RWPE1 (cell line): ENCODE measurements around the gene TENM4.

Experiments
- CTCF ChIA-PET: fragments of 350-600 bp; sonication (Branson Sonifier 250); formaldehyde crosslinking; extraction: SDS; loops from one replicate; lab custom pipeline; 2021; lab: Yijun Ruan, JAX
- POLR2A ChIA-PET: fragments of 400-600 bp; formaldehyde crosslinking; extraction: SDS; loops from one replicate; lab custom pipeline; 2020; ENCODE audit warnings: antibody characterized with exemption; ENCODE audit not compliant: low non-redundant PET; lab: Yijun Ruan, JAX
- DNase-seq: peaks from one replicate; pipeline ENCODE4 v3.0.0; 2012; ENCODE audit warnings: low spot score
- H3K27ac ChIP-seq: fragments of 450-650 bp; 2 replicates; pipeline ENCODE4 v1.5.1; 2017
- TF ChIP-seq, protein P1 (sequence below): fragments of 450-650 bp; conservative IDR thresholded peaks from 2 replicates; pipeline ENCODE4 v1.5.1; 2017; ENCODE audit warnings: low read depth, mild to moderate bottlenecking

TENM4 gene

DNA sequence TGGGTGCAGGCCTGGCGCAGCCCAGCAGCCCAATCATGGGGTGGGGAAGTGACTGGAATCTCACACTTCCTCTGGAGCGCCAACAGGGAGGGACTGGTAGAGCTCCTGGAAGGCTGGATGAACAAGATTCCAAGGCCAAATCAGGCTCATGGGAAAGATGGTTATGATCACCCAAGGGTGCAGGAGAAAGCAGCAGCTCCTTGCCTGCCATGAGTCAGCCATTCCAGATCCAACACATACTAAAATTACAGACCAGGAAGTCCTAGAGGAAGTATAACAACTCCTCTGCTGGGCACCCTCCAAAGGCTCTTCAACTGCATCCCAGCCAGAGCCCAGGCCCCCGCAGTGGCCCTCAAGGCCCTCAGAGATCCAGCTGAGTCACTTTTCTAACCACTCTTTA is 427.3 kb downstream of the TENM4 start:
- ChIA-PET CTCF (interaction anchor here (0.7 kb wide), 1 partner anchor 614 kb away, joined by 3 read pairs; no protein-coding TSS in a partner anchor), POLR2A (no interaction called here)
- DNase-seq: no peak
- H3K27ac ChIP-seq: no peak overlapping the region
- TF ChIP-seq, protein P1, sequence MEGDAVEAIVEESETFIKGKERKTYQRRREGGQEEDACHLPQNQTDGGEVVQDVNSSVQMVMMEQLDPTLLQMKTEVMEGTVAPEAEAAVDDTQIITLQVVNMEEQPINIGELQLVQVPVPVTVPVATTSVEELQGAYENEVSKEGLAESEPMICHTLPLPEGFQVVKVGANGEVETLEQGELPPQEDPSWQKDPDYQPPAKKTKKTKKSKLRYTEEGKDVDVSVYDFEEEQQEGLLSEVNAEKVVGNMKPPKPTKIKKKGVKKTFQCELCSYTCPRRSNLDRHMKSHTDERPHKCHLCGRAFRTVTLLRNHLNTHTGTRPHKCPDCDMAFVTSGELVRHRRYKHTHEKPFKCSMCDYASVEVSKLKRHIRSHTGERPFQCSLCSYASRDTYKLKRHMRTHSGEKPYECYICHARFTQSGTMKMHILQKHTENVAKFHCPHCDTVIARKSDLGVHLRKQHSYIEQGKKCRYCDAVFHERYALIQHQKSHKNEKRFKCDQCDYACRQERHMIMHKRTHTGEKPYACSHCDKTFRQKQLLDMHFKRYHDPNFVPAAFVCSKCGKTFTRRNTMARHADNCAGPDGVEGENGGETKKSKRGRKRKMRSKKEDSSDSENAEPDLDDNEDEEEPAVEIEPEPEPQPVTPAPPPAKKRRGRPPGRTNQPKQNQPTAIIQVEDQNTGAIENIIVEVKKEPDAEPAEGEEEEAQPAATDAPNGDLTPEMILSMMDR: no peak

DNA sequence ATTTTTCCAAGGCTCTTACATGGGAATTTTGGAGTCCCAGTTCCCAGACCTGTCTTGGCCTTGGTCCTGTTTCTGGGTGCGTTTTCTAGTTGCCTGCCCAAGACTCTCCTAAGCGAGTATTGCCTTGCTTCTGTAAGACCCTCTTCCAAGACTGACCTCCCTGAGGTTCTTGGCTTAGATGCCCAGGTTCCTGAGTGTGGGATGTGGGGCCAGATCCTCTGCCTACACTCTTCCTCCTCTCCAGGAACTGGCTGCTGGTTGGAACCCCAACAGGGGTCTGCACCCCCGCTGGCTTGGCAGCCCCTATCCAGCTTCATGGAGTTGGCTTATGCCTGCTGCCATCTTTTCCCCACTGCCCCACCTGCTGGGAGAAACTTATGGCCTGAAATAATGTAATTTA is 429.5 kb downstream of the TENM4 start:
- DNase-seq: no peak
- H3K27ac ChIP-seq: no peak overlapping the region
- CTCF ChIA-PET: no interaction called here
- POLR2A ChIA-PET: no interaction called here
- TF ChIP-seq, protein P1: no peak

DNA sequence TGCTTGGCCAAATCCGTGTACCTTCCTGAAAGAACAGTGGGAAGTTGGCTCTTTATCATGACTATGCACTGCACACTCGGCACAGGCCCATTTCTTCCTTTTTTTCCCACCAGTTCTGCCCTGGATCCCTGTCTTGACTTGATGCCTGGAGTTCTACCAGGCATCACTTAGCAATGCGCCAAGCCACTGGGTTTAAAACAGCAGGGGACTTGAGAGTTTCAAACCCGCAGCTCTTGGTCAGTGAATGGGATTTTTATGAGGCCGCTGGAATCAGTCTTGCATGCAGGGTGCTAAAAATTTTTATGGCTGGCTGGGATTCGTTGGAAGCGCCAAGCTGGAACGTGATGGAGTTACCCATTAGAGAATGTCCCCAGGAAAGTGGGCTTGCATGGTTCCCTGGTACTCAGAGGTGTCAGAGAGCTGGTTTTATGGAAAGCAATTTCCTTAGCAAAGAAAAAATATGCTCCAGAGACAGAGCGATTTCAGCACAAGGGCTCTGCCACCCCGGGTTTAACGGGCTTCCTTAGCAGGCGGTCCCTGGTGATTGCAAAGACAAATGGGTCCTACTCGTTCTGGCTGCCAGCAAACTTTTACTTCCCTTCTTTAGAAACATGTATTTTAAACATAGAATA is 432.9 kb downstream of the TENM4 start:
- no peak for DNase-seq
- POLR2A ChIA-PET: no interaction called here
- CTCF ChIA-PET: no interaction called here
- TF ChIP-seq, protein P1: no peak
- no peak overlapping the region for H3K27ac ChIP-seq

DNA sequence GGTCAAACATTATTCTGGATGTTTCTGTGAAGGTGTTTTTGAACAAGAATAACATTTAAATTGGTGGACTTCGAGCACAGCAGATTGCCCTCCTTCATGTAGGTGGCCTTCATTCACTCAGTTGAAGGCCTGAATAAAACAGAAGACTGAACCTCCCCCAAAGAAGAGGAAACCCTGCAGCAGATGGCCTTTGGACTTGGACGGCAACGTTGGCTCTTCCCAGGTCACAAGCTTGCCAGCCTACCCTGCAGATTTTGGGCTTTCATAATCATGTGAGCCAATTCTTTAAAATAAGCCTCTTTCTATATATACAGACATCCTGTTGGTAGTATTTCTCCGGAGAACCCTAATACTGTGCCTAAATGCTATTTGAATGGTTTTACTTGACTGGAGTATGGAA is 434.0 kb downstream of the TENM4 start:
- no peak for DNase-seq
- TF ChIP-seq, protein P1: no peak
- H3K27ac ChIP-seq: no peak overlapping the region
- POLR2A ChIA-PET: no interaction called here
- CTCF ChIA-PET: no interaction called here

DNA sequence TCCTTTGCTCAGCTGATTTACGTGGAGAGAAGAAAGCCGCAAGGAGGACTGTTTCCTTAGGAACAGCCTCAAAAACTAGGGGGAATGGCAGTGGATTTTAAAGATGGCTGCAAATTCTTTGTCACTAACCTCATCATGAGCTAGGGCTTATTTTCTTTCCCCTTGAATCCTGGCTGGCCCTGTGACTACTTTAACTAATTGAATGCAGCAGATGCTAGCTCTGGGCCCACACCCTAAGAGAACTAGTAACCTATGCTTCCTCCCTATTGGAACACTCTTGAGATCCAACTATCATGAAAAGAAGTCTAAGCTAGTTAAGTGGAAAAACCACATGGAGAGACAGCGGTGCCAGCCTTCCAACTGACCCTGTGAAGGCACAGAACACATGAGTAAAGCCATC is 444.8 kb downstream of the TENM4 start:
- no peak overlapping the region for H3K27ac ChIP-seq
- TF ChIP-seq, protein P1: no peak
- DNase-seq: no peak
- ChIA-PET POLR2A (no interaction called here), CTCF (interaction anchor here (0.6 kb wide), 1 partner anchor 351 kb away, joined by 4 read pairs; no protein-coding TSS in a partner anchor)

DNA sequence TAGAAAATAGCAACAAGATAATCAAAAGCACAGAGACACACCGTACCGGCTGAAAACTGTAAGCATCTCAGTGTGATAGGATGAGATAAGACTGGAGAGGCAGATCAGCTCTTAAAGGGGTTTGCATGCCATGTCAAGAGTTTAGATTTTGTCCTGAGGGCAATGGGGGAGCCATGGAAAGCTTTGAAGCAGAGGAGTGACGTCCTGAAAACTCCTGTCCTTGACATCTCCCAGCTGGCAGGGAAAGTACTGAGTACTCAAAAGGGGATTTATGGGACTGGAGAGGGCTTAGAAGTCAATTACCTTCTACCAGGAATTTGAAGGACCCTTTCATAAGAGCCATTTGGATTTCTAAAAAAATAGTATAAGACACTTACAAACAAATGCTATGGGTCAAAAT is 445.7 kb downstream of the TENM4 start:
- no peak overlapping the region for H3K27ac ChIP-seq
- DNase-seq: no peak
- POLR2A ChIA-PET: no interaction called here
- CTCF ChIA-PET: interaction anchor here (0.6 to 0.7 kb wide), 2 partner anchors 196 to 350 kb away, joined by 3 to 4 read pairs; no protein-coding TSS in a partner anchor
- TF ChIP-seq, protein P1: no peak
